HG03139 (cell line): ENCODE measurements around the gene RASGRF2.
"Not testable (repeated sequence)": the region's sequence is repeated elsewhere in the genome, so short reads cannot be mapped to it uniquely, and the experiment has no call there.

Experiments
- ATAC-seq: cut with Tn5 transposase; IDR thresholded peaks from one replicate; pipeline ENCODE4 v1.9.1; 2021; ENCODE audit not compliant: unreplicated experiment

Gene RASGRF2

DNA sequence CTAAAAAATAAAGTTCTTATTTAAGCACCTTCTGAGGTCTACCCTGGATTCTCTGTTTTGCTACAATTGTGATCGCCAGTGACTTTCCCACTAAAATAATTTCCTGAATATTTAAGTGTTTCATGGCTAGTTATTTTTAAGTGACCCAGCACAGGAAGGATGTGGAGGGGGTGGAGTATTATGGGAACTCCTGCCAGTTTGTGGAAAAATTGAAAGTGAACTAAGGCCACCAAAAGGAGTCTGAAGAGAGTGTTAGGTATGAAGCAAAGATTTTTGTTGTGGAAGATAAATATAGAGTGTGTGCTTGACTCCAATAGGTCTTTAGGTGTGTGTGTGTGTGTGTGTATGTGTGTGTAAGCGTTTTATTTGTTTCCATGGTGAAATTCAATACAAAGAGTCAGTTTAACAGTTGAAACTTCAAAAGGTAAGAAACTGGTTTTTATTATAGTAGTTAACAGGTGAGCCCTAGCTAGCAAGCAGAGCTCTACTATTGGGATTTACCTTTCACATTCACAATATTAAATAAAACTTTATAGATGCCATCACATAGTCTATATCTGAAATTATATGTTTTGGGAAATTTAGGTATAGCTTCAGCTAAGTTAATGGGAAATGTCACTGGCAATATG, 25.6 kb downstream of the RASGRF2 start:
- no peak for ATAC-seq

DNA sequence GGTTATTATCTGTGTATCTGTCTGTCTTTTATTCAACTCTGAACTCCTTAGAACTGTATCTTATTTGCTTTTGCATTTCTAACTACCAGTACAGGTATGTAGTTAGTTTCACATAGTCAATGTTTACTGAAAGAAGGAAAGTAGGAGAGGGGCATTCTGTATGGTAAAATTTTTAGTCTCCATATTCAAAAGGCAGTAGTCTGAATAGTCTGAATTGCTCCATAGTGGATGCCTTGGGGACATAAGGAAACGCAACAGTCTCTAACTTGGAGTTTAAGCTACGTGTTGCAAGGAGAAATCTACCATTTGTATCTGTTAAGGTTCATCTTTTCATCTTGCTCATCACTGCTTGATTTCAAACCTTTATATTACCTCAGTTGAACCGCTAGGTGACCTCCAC, 26.2 kb downstream of the RASGRF2 start:
- ATAC-seq = no peak

DNA sequence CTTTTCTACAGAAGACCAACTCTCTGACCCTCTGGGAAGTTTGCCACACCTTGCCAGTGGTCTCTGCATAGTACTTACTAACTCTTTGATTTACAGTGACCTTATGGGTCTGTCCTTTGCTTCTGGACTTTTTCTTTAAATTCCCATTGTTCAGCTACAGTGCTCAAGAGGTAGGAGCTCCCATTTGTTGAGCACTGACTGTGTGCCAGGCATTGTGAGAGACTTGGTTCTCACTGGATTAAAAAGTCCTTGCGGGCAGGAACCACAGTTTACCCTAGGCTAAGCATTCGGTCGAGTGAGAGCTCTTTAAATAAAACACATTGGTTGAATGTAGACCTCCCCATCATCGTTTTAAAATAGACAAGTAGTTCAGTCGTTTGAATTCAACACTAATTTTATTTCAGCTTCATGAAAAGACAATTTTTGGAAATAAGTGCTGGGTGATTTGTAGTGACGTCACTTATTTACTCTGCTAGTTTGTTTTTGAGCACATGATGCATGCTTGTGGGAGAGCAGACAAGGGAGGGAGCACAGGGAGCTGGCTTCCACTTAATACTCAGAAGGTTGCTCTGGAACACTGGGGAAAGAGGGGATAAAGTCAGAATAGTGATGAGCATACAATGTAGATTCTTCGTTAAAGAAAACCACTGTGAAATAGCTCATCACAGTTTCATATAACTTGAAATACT, 27.1 kb downstream of the RASGRF2 start:
- ATAC-seq = no peak

DNA sequence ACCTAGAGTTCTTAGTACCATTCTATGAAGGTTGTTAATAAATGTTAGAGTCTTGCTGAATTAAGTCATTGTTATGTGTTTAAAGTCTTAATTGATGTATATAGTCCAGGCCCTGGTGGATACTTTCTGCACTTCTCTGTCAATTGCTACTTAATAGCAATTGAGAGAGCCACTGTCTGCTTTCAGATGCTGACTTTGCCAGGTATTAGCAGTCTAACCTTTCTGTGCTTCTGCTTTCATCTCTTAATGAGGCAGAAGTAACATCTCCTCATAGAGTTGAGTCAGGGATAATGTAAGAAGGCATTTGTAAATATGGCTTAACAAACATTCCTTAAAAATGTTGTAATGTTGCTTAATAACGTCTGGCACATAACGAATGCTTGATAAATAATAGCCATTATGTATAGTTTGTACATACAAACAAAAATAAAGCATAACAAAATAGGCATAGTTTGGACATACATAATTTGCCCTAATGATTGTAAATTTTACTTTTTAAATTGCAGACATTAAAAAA, 28.3 kb downstream of the RASGRF2 start:
- no peak for ATAC-seq

DNA sequence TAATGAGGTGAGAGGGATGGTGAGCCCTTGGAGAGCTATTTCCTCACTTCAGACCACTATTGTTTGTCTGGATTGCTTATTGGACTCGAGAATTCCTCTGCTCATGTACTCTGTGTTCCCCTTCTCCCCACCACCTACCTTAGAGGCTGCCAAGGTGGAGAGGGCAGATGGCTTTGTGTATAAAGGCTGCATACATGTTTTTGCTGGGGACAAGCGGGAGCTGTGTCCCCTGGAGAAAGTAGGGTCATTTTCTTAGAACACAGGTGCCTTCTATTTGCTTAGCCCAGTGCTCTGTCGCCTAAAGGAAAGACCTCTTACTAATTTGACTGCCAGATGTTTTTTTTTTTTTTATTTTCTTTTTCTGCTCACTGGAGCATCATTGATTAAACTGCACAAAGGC, 29.7 kb downstream of the RASGRF2 start:
- no peak for ATAC-seq

DNA sequence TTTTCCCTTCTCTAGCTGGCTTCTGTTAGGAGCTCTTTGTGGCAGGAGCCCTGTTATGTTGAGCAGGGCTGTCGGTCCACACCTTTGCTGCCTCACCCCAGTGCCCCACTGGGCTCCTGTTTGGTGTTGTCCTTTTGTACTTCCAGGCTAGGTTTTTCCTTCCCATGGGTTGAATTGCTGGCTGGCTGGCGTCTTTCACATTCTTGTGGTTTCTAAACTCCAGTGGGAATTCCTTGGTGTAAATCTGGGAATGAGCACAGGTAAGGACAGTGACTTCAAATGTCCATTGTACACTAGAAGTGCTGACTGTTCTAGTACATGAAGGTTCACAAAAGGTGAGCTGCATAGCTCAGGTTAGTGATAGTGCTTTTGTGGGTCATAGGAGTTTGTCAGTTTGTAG, 30.4 kb downstream of the RASGRF2 start:
- ATAC-seq = no peak

DNA sequence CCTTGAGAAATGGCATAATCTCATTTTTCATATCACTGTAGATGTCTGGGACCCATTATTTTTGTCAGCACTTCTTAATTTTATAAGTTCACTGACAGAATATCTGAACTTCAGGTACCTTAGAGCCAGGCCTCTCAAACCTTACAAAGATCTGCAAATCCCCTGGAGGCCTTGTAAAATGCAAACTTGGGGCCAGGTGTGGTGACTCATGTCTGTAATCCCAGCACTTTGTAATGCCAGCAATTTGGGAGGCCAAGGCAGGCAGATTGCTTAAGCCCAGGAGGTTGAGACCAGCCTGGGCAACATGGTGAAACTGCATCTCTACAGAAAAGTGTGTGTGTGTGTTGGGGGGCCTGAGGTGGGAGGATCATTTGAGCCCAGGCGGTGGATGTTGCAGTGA, 30.8 kb downstream of the RASGRF2 start:
- no peak for ATAC-seq

DNA sequence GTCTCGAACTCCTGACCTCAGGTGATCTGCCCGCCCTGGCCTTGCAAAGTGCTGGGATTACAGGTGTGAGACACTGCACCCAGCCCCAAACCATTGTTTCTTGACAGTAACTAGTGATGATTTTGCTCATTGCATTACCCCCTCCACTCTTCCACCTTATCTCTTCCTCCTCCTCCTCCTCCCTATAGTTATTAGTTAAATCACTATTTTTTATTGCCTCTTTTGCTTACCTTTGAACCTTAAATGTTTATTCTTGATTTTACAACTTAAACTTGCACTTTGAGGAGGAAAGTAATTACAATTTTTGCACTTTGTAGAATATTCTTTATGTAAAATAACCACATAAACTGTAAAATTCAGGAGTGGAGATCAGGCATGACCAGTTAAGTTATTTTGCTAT, 35.7 kb downstream of the RASGRF2 start:
- no peak for ATAC-seq

DNA sequence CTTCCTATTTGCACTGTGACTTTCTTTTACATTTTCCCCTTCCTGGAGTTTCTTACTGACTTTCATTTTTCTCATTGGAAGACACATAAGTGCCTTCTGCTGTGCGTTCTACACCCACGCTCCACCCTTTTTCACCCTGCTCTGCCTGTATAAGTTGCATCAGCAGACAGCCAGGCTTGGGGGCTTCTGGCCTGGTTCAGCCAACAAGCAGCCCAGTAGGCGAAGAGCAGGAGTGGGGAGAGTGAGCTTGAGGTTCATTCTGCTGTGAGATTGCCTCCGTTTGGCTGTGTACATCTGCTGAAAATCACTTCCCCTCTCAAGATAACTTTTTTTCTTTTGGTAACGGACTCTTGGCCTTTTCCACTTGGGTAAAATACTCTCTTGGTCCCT, 38.4 kb downstream of the RASGRF2 start:
- ATAC-seq = no peak

DNA sequence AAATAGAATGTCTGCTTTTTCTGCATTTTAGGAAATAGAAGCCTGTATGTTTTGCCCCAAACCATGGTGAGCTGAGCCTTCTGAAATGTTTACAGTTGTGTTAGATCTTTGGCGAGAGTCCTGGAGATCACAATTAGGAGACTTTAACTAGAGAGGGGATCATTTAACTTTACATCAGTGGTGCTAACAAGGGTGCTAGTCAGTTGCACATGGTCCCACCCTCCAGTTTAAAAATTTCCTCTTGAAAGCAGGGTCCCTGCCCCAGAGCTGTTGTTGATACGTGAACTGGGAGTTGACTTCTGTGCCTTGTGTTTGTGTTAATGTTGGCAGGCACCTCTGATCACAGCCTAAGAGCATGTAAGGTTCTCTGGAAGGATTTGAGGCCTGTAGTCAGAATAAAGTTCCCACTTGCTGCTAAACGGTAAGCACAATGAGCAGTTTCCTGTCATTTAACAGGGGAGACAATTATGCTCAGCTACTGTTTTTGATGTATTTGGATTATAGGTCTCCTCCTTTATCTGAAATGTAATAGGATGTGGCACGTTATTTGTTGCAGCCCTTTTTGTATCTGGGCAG, 43.7 kb downstream of the RASGRF2 start:
- no peak for ATAC-seq

DNA sequence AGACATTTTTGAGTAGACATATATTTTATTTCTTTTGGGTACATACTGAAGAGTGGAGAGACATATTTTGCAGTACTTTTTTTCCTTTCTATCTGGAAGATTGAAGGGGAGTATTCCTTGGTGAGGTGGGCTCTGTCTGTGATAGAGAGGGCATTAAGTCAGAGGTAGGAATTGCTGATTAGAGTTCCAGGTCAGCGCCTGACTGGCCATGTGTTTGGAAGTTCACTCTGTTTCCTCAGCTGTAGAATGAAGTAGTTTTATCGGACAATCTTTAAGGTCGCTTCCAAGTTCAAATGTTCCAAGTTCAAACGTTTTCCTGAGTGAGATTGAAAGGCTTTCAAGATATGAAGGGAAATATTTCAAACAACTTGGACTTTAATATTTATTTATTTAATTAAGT, 45.5 kb downstream of the RASGRF2 start:
- ATAC-seq = no peak

DNA sequence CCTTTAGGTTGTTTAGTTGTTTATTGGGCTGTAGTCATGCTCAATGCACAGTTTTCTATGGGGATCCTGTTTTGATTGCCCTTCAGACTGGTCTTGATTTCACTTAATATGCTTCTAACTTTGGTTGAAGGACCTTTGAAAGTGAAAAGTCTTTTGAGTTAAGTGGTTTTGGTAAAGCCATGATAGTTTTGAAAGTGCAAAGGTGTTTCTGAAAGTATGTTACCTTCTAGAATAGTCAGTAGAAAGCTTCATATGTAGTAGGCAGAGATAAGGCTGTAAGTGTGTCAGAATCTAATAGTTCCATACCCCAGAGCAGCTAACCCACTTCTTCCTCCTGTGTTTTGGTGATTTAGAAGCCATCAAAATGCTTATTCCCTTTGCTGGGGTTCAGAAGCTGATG, 46.1 kb downstream of the RASGRF2 start:
- ATAC-seq = no peak

DNA sequence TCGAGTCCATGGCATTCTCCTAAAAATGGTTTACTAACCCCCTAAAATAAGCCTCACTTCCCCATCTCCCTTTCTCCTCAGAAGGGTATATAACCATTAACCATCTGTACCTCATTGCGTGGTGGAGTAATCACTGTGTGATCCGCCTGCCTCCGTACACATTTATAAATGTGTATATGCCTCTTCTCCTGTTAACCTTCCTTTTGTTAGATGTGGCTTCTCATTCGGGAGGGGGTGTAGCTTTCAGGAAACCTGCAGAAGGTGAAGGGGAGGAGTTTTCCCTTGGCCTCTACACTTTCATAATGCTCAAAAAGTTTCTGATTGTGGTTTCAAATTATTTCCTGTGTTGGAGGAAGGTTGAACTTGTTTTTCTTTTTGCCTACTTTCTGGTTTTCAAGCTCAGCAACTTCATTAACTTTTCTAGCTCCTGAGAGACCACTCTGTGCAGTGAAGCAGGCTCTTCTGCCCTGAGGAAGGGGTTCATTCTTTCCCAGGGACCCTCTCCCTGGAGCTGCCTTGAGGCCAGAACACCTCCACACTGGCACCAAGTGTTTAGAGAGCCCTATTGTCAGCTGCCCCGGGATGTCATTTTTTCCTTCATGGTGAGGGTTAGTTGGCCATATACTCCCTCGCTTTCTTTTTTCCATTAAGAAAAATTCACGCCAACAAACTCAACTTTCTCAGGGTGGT, 46.9 kb downstream of the RASGRF2 start:
- ATAC-seq = no peak

DNA sequence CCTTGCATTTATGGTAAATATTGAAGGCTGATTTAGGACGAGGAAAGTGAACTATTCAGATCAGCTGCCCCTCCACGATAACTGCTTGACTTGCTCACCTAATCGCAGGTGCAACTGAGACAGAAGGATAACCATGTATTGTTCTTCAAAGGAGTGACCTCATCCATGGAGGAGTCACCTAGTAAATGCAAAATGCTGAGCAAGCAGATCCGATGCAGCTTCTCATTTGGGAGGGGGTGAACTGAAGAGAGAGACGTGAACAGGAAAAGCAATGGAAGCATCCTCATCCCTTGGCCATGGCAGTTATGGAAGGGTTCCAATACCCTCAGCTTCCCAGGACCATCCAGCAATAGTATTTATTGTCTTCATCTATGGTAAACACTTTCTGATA, 47.5 kb downstream of the RASGRF2 start:
- ATAC-seq = no peak

DNA sequence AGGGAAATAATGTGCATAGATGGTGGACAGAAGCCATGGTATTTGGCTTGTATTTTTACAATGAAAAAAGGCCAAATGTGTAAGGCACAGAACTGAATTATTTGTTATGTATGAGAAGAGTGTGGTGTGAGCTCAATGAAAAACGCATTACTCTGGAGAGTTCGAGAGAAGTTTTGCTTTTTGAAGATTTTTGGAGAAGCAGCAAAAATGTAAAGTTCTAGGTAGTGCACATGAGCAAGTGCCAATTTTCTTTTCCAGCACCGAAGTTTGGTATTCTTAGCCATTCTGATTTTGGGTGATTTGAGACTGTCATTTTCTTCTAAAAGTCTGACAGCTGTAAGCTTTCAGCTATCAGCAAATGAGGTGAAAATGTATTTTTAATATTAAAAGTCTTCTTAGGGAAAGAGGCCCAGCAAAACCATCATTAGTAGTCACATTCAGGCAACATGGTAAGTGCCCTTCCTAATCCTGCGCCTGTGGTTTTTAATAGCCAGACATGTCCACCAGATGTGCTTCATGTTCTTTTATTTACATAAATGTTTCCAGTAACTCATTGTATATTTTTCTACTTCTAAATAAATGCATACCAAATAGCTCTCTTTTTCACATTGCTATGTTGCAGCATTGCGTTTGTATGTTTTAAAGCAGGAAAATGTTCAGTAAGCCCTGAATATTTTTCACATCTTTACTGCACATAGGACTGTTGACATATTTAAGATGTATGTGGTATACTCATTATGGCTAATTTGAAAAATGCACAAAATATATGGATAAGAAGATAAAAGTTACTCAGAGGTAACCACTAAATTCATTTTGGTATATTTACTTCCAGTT, 50.4 kb downstream of the RASGRF2 start:
- no peak for ATAC-seq

DNA sequence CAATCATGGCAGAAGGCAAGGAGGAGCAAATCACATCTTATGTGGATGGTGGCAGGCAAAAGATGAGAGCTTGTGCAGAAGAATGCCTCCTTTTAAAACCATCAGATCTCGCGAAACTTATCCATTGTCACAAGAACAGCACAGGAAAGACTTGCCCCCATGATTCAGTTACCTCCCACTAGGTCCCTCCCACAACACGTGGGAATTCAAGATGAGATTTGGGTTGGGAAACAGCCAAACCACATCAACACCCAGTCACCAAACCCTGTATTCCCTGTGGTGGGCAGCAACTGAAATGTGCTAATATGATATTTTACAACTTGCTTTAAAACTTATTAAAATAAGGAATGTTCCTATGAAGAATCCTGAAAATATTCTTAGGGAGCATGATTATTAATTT, 54.2 kb downstream of the RASGRF2 start:
- ATAC-seq = no peak

DNA sequence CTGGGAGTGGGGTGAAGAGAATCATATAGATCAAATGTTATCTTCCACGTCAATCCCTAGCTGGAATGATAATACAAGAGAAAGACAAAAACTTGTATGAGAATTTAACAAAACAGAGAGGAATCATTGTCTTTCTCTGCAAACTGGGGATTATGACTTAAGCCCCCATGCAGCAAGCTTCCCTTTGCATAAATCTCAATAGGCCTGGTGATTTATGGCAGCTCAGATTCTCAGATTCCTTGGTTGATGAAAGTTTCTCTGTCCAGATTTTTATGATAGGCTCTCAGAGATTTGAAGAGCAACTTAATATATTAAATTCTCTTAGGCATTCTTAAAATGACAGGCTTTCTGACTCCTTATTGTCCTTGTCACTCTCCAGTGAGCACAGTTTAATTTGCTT, 56.0 kb downstream of the RASGRF2 start:
- ATAC-seq = no peak

DNA sequence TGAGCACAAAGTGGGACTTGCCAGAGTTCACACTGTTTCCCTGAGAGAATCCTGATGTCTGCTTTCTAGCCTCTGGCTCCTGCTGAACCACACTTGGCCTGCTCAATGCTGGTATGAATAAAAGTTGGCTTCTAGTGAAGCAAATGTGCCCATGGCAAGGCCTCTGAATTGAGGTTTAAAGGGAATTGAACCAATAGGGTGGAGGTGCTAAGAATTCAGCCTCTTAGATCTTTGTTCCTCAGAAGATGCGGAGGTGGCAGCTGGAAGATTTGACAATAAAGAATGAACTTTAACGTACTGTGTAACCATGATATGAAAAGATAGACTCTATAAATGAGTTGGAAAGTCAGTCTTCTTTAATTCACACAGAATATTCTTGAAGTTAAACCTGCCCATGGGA, 57.2 kb downstream of the RASGRF2 start:
- no peak for ATAC-seq

DNA sequence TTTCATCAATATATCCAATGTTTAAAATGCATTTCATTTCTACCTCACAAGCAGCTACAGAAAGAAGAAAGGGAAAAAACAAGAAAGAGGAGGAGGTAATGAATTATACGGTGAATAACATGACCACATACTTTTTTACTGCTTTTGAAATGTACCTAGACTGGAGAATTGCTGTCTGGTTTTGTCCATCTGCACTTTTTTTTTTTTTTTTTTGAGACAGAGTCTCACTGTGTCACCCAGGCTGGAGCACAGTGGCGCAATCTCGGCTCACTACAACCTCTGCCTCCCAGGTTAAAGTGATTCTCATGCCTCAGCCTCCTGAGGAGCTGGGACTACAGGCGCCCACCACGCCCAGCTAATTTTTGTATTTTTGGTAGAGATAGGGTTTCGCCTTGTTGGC, 58.4 kb downstream of the RASGRF2 start:
- ATAC-seq = not testable (repeated sequence)

DNA sequence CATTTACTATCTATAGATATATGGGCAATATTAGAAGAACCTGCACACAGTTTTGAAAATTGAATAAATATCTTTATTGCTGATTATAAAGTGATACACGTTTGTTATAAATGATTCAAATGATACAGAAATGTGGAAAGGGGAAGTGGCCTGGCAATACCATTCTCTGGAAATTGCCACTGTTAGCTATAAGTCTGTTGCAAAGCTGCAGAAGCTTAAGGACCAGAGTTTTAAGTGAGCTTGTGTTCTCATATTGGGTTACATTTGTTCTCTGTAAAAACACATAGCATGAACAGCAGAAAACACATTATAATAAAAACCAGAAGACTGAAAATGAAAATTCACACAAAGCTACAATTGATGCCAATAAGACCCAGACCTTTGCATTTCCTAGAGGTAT, 59.6 kb downstream of the RASGRF2 start:
- no peak for ATAC-seq
